Glomerular endothelial cell (primary cell): ENCODE data around the gene CACNA1C. TPM values are rescaled to one million over a fixed set of nuclear protein-coding genes. Genes with fewer than 3 reads are reported as not detected.
"Not testable (repeated sequence)": the region's sequence is repeated elsewhere in the genome, so short reads cannot be mapped to it uniquely, and the experiment has no call there.

Source experiments
- DNase-seq: peaks from one replicate; pipeline ENCODE4 v3.0.0-alpha.2; 2011; ENCODE audit warnings: low read depth, low spot score; ENCODE audit errors: extremely low read depth
- total RNA-seq: library from RNA; depleted of rRNA; stranded (reverse); fragments of >200 nt; gene quantifications from 2 replicates; pipeline ENCODE4 v1.2.3, GENCODE V29; 2015

The CACNA1C gene
- total RNA-seq, 1 donor from 2014 or later = 0.47 TPM

- DNase-seq = no peak
Observed at GRCh38 chr12:2248087-2248900, 195.5 kb downstream of the CACNA1C start.

GRCh38 chr12:2248901-2249381, 196.2 kb downstream of the CACNA1C start:
- DNase-seq = no peak

- no peak for DNase-seq
Observed at GRCh38 chr12:2250797-2251196, 198.0 kb downstream of the CACNA1C start.

- DNase-seq = no peak
Observed at GRCh38 chr12:2251526-2252209, 198.9 kb downstream of the CACNA1C start.

- DNase-seq = no peak
Observed at GRCh38 chr12:2255311-2255710, 202.5 kb downstream of the CACNA1C start.

- not testable (repeated sequence) for DNase-seq
Observed at GRCh38 chr12:2255731-2256130, 202.9 kb downstream of the CACNA1C start.

GRCh38 chr12:2256453-2256852, 203.7 kb downstream of the CACNA1C start:
- no peak for DNase-seq

GRCh38 chr12:2256915-2257314, 204.1 kb downstream of the CACNA1C start:
- DNase-seq = no peak

- no peak for DNase-seq
Observed at GRCh38 chr12:2258025-2258424, 205.2 kb downstream of the CACNA1C start.

GRCh38 chr12:2259369-2259768, 206.6 kb downstream of the CACNA1C start:
- DNase-seq = no peak

- no peak for DNase-seq
Observed at GRCh38 chr12:2260441-2260840, 207.7 kb downstream of the CACNA1C start.

- no peak for DNase-seq
Observed at GRCh38 chr12:2261708-2262107, 208.9 kb downstream of the CACNA1C start.

- DNase-seq = no peak
Observed at GRCh38 chr12:2262449-2262848, 209.7 kb downstream of the CACNA1C start.

GRCh38 chr12:2263901-2264300, 211.1 kb downstream of the CACNA1C start:
- no peak for DNase-seq

GRCh38 chr12:2264651-2265232, 212.0 kb downstream of the CACNA1C start:
- DNase-seq = no peak

- DNase-seq = no peak
Observed at GRCh38 chr12:2265461-2266167, 212.8 kb downstream of the CACNA1C start.

GRCh38 chr12:2266666-2267620, 214.2 kb downstream of the CACNA1C start:
- DNase-seq = no peak

GRCh38 chr12:2267703-2268470, 215.1 kb downstream of the CACNA1C start:
- DNase-seq = no peak
